GM12875 (cell line): ENCODE results near the gene FAM20C.

ENCODE experiments used
- H3K4me3 ChIP-seq: one replicate; pipeline ENCODE4 v1.5.1; 2011; ENCODE audit warnings: low read depth, low read length, control low read depth
- CTCF ChIP-seq: IDR thresholded peaks from 2 replicates; pipeline ENCODE4 v1.5.1; 2011; ENCODE audit warnings: low read depth, mild to moderate bottlenecking, control low read depth, inconsistent platforms, low read length, moderate library complexity, borderline replicate concordance; ENCODE audit not compliant: insufficient read depth

FAM20C gene

GRCh38 chr7:290554-291372 lies 98.4 kb downstream of the FAM20C start:
- TF ChIP-seq CTCF, result no peak
- H3K4me3 ChIP-seq, result no peak overlapping the region

GRCh38 chr7:291373-292092 lies 99.2 kb downstream of the FAM20C start:
- H3K4me3 ChIP-seq, result no peak overlapping the region
- no peak for TF ChIP-seq CTCF

- TF ChIP-seq CTCF, result no peak
- H3K4me3 ChIP-seq, result no peak overlapping the region
Measured at GRCh38 chr7:292226-292625, 99.9 kb downstream of the FAM20C start.

GRCh38 chr7:292826-293225 lies 100.5 kb downstream of the FAM20C start:
- no peak overlapping the region for H3K4me3 ChIP-seq
- no peak for TF ChIP-seq CTCF

GRCh38 chr7:293681-294439 lies 101.5 kb downstream of the FAM20C start:
- no peak for TF ChIP-seq CTCF
- H3K4me3 ChIP-seq, result no peak overlapping the region

- TF ChIP-seq CTCF, result no peak
Measured at GRCh38 chr7:294440-295154, 102.2 kb downstream of the FAM20C start.

More at GRCh38 chr7:294440-295154, 102.2 kb downstream of the FAM20C start:
- no peak overlapping the region for H3K4me3 ChIP-seq
